Colonic mucosa (tissue), 4 donors: ENCODE results near the gene SLC37A2. TPM values are rescaled to one million over a fixed set of nuclear protein-coding genes. Genes with fewer than 3 reads are reported as not detected.
A peak's percentile ranks its signal among the peaks of the same experiment; 100 is the strongest.

Source experiments
- DNase-seq: peaks from one replicate; pipeline ENCODE4 v3.0.0-alpha.2; 2020
- H3K27ac ChIP-seq: fragments of 200-600 bp; one replicate; pipeline ENCODE4 v1.8.0; 2021
- H3K27me3 ChIP-seq: fragments of 200-600 bp; one replicate; pipeline ENCODE4 v1.8.0; 2021
- H3K36me3 ChIP-seq: fragments of 200-600 bp; one replicate; pipeline ENCODE4 v1.8.0; 2021
- H3K4me1 ChIP-seq: fragments of 200-600 bp; one replicate; pipeline ENCODE4 v1.8.0; 2021; ENCODE audit warnings: mild to moderate bottlenecking
- H3K4me3 ChIP-seq: fragments of 200-600 bp; one replicate; pipeline ENCODE4 v1.8.0; 2021
- H3K9ac ChIP-seq, 2 donors: one replicate each; pipeline ENCODE4 v1.7.0; 2013; ENCODE audit warnings: control low read depth in 2 of 2, low read depth in 2 of 2, low read length in 2 of 2
- H3K9me3 ChIP-seq: fragments of 200-600 bp; one replicate; pipeline ENCODE4 v1.8.0; 2021
- intact Hi-C: fragments of 100-400 bp; cut with DNase I; formaldehyde crosslinking; loops from one replicate; pipeline ENCODE4 v1.14.1; 2022
- total RNA-seq, 2 donors: library from RNA; stranded (reverse); fragmentation: NEBNext Ultra II Directional in 1 of 2; extraction: Animal tissue kit (Norgen Biotek cat#: 25700) in 1 of 2; gene quantifications; one replicate each; pipeline ENCODE4 v1.2.1, GENCODE V29; 2021
- TF ChIP-seq, protein P1 (sequence below): fragments of 200-600 bp; IDR thresholded peaks from one replicate; pipeline ENCODE4 v1.8.0; 2022; ENCODE audit warnings: antibody characterized with exemption, mild to moderate bottlenecking
- donor health status: healthy.
- donor health status: DM: no; HTN: no; CAD: no.
- donor health status: DM: no; HTN: no; CAD: no.

The SLC37A2 gene
- total RNA-seq, 2 donors from 2014 or later, result 2.2 to 5.1 TPM

DNA sequence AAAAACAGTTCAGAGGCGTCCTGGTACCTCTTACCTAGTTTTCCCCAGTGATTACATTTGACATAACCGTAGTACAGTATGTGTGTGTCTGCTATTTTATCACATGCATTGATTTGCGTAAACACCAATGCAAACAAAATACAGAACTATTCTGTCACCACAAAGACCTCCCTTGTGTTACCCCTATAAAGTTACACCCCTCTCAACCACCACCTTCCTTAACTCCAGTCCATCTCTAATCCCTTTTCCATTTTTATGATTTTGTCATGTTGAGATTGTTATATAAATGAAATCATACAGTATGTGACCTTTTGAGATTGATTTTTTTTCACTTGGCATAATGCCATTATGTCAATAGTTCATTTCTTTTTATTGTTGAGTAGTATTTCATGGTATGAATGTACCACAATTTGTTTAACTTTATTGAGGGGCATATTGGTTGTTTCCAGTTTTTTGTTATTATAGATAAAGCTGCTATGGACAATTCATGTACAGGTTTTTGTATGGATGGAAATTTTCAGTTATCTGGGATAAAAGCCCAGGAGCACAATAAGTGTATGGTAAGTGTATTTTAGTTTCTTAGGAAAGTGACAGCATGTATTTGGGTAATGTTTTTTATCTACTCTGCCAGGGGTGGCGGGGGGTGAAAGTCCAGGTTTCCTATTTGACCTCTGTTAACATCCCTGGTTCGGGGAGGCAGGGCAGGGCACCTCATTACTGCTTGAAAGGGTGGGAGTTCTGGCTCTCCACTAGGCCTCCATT lies 6.0 kb upstream of the SLC37A2 start:
- Histone ChIP-seq H3K9me3 (no peaks in the 10 kb centered on the region), H3K4me1 (no peaks in the 10 kb centered on the region), H3K4me3 (no peak overlapping the region), H3K27me3 (no peaks in the 10 kb centered on the region), H3K27ac (no peak overlapping the region), H3K9ac (no peak overlapping the region), H3K36me3 (no peaks in the 10 kb centered on the region)
- intact Hi-C loops, result no loop called here
- TF ChIP-seq, protein P1, sequence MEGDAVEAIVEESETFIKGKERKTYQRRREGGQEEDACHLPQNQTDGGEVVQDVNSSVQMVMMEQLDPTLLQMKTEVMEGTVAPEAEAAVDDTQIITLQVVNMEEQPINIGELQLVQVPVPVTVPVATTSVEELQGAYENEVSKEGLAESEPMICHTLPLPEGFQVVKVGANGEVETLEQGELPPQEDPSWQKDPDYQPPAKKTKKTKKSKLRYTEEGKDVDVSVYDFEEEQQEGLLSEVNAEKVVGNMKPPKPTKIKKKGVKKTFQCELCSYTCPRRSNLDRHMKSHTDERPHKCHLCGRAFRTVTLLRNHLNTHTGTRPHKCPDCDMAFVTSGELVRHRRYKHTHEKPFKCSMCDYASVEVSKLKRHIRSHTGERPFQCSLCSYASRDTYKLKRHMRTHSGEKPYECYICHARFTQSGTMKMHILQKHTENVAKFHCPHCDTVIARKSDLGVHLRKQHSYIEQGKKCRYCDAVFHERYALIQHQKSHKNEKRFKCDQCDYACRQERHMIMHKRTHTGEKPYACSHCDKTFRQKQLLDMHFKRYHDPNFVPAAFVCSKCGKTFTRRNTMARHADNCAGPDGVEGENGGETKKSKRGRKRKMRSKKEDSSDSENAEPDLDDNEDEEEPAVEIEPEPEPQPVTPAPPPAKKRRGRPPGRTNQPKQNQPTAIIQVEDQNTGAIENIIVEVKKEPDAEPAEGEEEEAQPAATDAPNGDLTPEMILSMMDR, result no peak
- DNase-seq, result no peak

DNA sequence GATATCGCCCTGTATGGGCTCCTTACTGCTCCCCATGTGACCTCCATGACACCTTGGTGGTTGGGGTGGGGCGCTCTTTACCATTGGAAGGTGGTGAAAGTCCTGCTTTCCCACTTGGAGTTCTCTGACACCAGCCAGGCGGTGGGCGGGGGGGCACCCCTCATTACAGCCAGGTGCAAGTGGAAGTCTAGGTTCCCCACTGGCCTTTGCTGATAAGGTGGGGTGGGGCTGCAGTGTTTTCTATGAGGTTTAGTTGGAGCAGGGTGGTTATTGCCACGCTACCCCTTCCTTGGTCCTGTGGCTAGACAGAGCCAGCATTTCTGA lies 5.5 kb upstream of the SLC37A2 start:
- Histone ChIP-seq H3K36me3 (no peaks in the 10 kb centered on the region), H3K27ac (no peak overlapping the region), H3K9ac (no peak overlapping the region), H3K27me3 (no peaks in the 10 kb centered on the region), H3K9me3 (no peaks in the 10 kb centered on the region), H3K4me3 (no peak overlapping the region), H3K4me1 (no peaks in the 10 kb centered on the region)
- intact Hi-C loops, result no loop called here
- TF ChIP-seq, protein P1, result no peak
- no peak for DNase-seq

DNA sequence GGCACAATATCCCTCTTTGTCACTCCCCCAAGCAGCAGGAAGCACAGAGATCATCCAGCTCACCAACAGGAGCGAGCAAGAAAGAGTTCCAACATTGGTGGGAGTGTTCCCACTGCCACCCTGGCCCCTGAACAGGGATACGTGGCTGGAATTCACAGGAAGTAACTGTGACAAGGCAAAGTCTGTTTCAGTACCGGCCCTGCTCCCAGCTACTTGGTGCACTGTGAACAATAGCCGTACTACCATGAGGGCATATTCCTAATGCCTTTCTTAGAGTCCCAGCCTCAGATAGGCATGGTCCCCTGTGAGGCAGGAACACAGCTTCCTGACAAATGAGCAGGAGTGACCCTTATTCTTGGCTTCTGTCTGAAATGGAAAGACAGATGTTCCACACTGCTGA lies 1.8 kb upstream of the SLC37A2 start:
- H3K9ac ChIP-seq, result no peak overlapping the region
- DNase-seq, result no peak
- H3K4me1 ChIP-seq, result no peaks in the 10 kb centered on the region
- H3K4me3 ChIP-seq, result no peak overlapping the region
- no peaks in the 10 kb centered on the region for H3K36me3 ChIP-seq
- no peaks in the 10 kb centered on the region for H3K9me3 ChIP-seq
- H3K27ac ChIP-seq, result no peak overlapping the region
- intact Hi-C loops, result no loop called here
- H3K27me3 ChIP-seq, result no peaks in the 10 kb centered on the region
- TF ChIP-seq, protein P1, result no peak

DNA sequence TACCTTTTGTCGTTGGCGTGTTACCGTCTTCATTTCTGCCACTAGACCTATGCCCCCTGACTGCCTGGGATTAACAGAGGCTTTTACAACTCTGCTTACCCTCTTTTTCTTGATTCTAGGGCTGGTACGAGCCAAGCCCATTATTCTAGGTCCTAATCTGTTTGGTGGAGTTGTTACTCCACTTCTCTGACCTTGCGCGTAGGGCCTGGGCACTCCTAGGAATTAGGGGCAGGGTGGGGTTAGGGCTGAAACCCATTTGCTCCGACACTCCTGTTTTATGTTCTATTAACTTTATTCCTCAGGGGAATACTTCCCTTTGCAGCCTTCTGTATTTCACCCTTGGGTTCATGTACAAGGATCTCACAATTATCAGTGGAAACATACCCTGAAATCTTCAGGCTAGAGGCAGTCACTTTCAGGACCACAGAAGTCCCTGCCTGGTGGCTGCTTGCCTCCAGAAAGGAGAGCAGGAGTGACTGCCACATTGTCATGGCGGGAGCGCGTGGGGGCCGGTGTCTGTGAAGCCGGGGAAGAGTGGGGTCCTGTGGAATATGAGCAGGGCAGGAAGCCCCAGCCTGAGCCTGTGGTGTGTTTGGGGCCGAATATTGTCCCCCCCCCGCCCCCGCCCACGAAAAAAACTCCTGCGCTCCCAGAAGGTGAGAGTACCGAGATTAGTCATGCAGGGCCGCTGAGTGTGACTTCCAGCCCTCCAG lies 731 bp upstream of the SLC37A2 start:
- Histone ChIP-seq H3K36me3 (no peaks in the 10 kb centered on the region), H3K27me3 (no peaks in the 10 kb centered on the region), H3K9ac (peak overlapping the region; percentile 19 to 70), H3K4me3 (peak overlapping the region; percentile 65), H3K27ac (no peak overlapping the region), H3K4me1 (no peaks in the 10 kb centered on the region), H3K9me3 (no peaks in the 10 kb centered on the region)
- no peak for DNase-seq
- intact Hi-C loops, result no loop called here
- TF ChIP-seq, protein P1, result no peak

DNA sequence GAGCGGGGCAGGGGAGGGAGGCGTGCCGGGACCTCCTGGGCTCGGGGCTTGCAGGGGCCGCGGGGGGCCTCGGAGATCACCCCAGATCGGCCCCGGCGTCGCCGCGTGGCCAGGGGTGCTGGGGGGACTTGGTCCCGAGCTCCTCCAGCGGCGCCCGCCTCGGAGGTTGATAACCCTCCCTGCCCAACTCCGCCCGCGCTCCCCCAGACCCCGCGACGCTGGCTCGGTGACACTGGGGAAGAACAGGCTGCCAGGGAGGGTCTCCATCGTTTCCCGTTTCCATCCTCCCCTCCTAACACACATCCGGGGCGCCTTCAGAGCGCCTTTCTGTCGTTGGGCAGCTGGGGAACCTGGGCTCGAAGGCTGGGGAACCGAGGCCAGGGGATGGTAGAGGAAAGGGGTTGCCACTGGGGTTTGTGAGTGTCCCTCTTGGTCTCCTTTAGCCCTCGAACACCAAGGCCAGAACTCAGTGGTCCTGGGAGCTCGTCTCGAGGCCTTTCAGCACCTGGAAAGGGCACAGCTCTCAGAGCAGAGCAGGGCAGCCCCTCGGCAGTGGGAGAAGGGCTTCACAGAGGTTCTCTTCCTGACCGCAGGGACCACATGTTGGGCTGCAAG lies 431 bp downstream of the SLC37A2 start:
- peak overlapping the region; percentile 19 for H3K27ac ChIP-seq
- no peaks in the 10 kb centered on the region for H3K27me3 ChIP-seq
- no peaks in the 10 kb centered on the region for H3K4me1 ChIP-seq
- DNase-seq, result no peak
- peak overlapping the region; percentile 65 for H3K4me3 ChIP-seq
- TF ChIP-seq, protein P1, result no peak
- peak overlapping the region; percentile 26 to 70 for H3K9ac ChIP-seq
- H3K36me3 ChIP-seq, result no peaks in the 10 kb centered on the region
- intact Hi-C loops, result no loop called here
- H3K9me3 ChIP-seq, result no peaks in the 10 kb centered on the region
